WI38 (cell line): Measurements from ENCODE around the gene HOXA10.

Source experiments
- H3K4me3 ChIP-seq: 2 replicates; pipeline ENCODE4 v1.5.1; 2011; ENCODE audit warnings: low read depth, mild to moderate bottlenecking, control low read depth, low read length
- CTCF ChIP-seq: IDR thresholded peaks from 2 replicates; pipeline ENCODE4 v1.5.1; 2012; ENCODE audit warnings: low read depth, mild to moderate bottlenecking, control low read depth, low read length

The HOXA10 gene

GRCh38 chr7:27175626-27176523, 1.8 kb upstream of the HOXA10 start:
- H3K4me3 ChIP-seq, result no peak overlapping the region
- no peak for TF ChIP-seq CTCF

DNA sequence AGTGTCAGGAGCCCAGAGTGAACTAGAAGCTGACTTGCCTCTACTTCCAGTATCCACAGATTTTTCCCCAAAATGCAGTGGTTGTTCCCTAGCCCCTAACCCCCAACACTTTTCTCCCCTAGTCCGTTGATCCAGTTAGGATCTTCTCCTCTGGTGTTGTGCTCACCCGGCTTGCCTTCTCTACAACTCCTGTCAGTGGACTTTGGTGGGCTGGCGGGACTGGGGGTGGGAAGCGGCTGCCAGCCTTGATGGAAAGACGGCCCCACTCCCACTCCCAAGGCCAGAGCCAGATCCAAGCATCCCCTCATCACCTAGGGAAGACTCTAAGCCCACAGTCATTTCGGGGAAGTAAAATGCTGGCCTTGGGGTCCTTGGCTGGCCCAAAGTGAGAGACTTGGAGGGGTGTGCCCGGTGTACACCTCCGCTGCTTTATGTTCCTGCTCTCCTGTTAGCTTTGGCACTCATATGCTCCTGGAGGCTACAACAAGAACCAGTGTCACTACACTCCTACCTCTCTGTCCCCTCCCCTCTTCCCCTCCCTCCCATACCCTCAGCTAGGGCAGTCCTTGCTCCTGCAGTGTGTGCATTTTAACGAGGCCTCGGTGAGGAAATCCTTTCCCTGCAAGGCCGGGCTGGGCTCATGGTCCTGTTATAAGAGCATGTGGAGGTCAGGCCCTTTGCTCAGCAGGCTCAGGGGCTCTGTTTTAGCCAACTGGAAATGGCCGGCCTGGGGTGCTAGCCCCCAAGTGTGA, 930 bp upstream of the HOXA10 start:
- no peak for TF ChIP-seq CTCF
- H3K4me3 ChIP-seq, result no peak overlapping the region

DNA sequence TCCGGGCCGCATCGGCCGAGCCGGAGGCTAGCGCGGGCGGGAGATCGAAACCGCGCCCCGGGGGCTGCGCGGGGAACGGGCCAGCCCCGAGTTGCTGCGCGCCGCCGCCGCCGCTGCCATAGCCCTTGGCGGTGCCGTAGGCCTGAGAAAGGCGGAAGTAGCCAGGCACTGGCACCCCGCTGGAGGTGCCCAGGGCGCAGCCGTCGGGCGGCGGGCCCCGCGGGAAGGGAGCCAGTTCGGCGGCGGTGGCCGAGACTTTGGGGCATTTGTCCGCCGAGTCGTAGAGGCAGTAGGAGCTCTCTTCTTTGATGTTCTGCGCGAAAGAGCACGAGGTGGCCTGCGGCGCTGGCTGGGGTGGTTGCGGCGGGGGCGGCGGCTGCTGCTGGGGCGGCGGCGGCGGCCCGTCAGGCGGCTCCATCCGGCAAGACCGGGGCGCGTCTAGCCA, 587 bp downstream of the HOXA10 start:
- peak overlapping the region; percentile 42 for H3K4me3 ChIP-seq
- TF ChIP-seq CTCF, result no peak

DNA sequence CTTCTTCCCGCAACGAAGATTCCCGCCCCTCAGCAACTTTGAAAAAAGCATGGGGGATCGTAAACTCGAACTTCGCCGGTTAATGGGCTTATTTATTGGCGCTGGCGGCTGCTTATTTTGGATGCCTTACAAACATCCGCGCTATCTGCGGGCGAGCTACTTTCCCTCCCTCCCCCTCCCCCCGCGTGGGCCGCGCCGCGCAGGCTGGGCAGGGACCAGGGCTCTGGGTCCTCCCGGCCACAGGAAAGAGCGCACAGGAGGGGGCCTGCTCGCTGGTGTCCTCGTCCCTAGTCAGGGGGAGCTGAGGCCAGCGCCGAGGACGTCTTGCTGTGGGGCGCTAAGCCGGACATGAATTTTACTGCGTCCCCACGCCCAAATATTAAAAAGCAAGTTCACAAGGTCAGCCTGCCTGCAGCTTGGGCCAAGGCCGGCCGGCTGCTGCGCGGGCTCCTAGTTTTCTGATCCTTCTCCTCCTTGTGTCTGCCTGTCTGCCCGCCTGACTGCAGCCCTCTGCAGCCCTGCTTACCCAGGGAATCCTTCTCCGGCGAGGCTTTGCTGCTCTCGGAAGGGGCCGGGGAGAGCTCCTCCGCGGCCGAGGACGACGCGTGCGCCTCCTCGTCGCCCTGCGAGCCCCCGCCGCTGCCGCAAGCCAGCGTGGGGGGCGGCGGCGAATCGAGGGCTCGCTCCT, 1.2 kb downstream of the HOXA10 start:
- peak overlapping the region; percentile 42 for H3K4me3 ChIP-seq
- TF ChIP-seq CTCF, result no peak

GRCh38 chr7:27172315-27172774, 1.8 kb downstream of the HOXA10 start:
- no peak overlapping the region for H3K4me3 ChIP-seq

DNA sequence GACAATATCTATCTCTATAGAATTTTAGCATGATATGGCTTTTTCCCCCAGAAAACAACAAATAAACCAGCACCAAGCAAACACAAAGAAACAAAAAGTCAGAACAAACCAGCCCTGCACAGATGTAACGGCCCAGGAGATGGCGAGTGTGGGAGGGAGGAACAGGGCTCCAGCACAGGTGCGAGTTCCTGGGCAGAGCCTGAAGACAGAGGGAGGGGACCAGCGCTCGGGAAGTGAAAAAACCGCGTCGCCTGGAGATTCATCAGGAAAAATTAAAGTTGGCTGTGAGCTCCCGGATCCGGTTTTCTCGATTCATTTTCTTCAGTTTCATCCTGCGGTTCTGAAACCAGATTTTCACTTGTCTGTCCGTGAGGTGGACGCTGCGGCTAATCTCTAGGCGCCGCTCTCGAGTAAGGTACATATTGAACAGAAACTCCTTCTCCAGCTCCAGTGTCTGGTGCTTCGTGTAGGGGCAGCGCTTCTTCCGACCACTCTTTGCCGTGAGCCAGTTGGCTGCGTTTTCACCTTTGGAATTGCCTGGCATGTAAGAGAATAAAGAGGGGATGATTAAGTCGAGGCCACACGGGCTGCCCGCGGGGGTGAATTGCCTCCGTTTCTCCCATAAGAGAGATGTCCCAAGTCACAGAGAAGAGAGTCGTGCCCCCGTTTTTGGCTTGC, 2.3 kb downstream of the HOXA10 start:
- H3K4me3 ChIP-seq, result no peak overlapping the region

More at GRCh38 chr7:27172315-27172774, 1.8 kb downstream of the HOXA10 start:
- no peak for TF ChIP-seq CTCF

More for the DNA sequence above, 2.3 kb downstream of the HOXA10 start:
- TF ChIP-seq CTCF, result no peak
